Activated CD8-positive, alpha-beta memory T cell treated with anti-CD3 and anti-CD28 coated beads, Interleukin-2, amount 50 U/mL, for 24 hours (primary cell): ENCODE data around the gene PRDX3.
"Not testable (repeated sequence)": the region's sequence is repeated elsewhere in the genome, so short reads cannot be mapped to it uniquely, and the experiment has no call there.

Experiments used
- DNase-seq: peaks from one replicate; pipeline ENCODE4 v3.0.0-alpha.2; 2020; ENCODE audit errors: extremely low read depth

PRDX3 gene

DNA sequence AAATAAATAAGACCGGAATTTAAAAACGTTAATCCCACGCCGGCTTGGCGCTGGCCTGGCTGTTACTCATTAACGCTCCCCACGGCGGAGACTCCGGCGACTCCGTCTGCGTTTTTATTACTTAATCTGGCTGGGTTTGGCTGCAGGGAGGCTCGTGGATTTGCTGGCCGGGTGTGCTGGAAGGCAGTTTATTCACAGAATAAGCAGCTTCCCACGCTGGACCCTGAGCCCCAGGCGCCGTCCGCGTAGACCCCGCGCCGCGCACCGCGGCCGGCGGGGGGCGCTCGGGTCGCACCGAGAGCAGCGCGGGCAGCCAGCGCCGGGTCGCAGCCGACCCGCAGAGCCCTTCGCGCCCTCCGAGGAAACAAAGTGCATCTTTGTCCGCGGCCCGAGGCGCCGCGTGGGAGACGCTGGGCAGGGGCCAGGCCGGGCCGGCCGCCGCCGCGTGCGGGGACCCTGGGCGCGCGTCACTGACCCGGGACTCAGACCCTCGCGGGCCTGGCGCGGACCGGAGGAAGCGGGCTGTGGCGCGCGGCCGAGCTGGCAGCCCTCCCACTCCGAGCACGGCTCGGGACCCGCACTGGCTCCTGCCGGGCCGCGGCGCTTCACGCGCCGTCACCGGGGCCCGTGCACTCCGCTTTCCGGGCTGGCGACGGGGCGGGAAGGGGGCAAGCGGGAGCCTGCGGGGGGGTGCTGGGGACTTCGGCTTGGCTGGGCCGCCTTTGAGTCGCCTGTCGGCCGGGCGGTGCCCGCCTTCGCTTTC is 28.2 kb upstream of the PRDX3 start:
- DNase-seq, result no peak

DNA sequence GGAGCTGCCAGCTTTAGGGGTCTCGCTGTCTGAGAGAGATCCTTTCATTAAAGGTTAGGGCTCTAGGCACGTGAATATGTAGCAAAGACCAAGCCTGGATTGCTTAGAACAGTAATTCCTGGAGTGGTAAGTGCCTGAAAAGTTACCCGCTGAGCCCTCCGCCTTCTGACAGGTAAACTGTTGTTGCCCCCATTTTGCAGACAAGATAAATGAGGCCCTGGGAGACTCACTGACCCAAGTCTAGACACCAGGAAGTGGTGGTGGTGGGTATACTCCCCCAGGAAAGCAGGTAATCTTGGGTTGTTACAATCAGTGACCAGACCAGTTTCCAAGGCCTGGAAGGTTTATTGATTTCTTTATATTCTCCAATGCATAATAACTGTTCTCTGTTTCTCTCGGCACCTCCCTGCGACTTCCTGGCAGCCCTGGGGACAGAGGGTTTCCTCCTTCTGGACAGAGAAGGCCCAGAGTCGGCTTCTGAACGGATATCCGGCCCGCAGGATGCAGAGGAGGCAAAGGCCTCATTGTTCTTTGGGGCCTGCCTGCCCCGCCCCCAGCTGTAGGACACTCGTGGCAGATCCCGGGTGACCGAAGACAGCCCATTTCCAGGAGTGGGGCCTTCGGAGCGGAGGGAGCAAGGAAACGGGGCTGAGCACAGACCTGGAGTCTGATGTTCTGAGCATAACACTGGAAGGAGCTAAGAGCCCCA is 27.4 kb upstream of the PRDX3 start:
- DNase-seq, result no peak

DNA sequence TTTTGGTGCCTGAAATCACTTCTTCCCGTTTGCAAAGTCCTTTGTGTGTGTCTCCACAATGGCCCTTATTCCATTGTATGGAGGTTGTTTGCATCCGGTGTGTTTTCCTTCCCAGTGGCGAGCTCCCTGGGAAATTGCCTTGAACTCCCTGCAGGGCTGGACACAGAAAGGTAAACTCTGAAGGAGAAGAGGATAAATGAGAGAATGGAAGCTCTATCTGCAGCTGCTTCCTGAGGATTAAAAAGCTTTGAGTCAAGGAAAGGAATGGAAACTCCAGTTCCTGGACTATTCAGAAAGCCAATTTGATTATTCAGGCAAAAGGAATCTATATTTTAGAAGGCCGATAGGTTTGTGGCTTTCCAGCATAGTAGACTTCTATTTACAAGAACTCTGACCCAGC is 24.4 kb upstream of the PRDX3 start:
- no peak for DNase-seq

DNA sequence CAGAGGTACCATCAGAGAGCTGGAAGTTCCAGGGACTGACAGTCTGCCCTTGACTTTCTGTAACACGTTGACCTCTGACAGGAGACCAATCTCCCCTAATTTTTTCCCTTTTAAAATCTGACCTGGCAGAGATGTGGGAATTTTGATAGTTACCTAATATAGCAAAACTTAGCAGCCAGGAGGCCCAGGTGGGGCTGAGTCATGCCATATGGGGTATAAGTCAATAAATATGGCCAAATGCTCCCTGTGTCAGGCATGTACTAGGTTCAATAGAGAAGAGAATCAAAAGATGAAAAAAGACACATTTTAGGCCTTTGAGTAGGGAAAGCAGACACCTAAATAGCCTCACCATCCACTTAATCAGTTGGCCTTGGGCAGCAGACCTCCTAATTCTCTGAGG is 22.6 kb upstream of the PRDX3 start:
- DNase-seq, result no peak

DNA sequence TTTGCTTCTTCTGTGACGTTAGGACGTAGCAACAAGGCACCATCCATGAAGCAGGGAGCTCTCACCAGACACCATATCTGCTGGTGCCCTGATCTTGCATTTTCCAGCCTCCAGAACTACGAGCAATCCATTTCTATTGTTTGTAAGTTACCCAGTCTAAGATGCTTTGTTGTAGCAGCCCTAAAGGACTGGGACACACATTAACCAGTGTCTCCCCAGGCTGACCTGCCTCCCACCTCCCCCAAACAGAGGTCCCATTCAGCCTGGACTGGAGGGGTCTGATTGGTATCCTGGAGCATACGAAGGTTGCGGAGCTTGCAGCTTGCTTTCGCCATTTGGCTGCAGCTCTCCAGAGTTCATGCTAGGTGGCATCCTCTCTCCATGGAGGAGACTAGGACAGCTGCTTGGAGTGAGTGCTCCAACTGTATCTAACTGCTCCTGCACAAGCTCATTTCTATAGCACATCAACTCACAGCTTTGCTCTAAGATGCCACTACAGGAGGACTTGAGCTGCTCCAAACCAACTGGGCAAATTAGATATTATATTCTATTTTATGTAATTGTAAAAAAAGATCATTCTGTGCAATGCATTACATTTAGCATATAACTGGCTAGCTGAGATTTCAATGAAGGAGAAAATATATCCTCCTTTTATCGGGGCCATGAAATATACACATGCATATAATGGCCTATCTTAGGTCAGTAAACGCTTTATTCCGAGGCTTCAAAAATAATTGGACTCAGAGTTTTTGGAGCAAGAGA is 20.8 kb upstream of the PRDX3 start:
- no peak for DNase-seq

DNA sequence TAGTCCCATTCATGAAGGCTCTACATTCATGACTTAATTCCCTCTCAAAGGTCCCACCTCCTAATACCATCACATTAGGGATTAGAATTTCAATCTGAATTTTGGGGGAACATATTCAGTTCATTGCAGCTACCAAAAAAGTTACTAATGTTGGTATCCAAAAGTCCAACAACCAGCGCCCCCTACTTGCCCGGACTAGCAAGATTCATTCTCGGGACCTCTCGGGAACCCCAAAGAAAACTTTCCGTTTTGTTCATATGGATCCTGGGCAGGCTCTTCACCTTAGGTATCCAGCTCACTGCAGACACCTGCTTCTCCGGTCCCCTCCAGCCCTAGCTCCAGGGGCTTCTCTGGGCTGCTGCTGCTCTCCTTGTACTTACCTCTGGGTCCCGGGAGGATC is 19.8 kb upstream of the PRDX3 start:
- no peak for DNase-seq

DNA sequence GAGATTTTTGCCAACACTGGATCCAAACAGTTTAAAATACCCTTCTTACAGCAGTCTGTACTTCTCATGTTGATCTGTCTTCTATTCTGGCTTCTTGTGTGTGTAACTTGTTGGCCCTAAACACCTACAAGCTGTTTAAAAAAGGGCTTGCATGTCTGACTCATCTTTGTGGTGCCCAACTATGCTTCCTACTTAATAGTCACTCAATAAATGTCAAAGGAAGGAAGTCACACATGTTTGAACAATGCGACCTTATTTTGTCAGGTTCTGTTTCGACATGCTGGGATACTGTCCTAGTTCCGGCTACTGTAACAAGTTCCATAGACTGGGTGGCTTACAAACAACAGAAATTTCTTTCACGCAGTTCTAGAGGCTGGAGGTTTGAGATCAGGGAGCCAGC is 19.3 kb upstream of the PRDX3 start:
- DNase-seq, result no peak

DNA sequence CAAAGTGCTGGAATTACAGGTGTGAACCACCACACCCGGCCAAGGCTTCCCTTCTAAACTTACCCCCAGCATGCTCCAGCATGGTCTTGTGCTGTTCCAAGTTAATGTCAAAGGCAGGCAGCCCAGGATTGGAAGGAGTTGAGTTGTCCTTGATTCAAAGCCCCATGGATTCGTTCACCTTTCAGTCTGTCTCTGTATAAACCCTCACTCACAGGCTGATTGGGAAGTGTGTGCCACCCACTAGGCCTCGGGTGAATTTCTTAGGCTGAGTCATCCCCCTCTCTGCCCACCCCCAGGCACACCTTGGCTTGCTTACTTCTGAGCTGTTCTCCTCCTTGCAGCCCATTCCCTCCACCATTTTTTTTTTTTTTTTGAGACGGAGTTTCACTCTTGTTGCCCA is 13.3 kb upstream of the PRDX3 start:
- DNase-seq, result no peak

DNA sequence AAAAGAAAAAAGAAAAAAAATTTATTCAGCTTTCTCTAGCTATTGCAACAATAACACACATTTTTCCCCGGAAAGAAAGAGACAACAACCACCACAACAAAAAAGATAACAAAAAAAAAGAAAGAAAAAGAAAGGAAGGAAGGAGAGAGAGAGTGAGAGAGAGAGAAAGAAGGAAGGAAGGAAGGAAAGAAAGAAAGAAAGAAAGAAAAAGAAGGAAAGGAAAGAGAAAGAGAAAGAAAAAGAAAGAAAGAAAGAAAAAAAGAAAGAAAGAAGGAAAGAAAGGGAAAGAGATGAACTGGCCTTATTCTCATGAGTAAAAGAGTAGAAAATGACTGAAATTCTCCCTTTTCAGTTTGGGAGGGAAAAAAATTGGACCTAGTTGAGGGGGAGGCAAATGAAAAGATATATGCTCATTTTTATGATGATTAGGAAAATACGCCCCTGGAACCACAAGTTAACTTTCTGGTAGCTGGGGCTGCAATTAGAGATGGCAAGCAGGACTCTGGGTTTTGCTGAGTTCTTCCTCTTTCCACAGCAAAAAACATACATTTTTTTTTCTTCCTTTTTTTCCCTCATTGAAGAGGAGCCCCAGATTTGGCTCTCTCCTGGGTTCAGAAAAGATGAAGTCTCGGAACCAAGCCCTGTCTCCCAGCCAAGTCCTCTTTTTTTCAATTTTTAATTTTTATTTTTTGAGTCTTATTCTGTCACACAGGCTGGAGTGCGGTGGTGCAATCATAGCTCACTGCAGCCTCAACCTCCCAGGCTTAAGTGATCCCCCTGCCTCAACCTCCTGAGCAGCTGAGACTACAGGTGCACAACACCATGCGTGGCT is 12.6 kb upstream of the PRDX3 start:
- no peak for DNase-seq

DNA sequence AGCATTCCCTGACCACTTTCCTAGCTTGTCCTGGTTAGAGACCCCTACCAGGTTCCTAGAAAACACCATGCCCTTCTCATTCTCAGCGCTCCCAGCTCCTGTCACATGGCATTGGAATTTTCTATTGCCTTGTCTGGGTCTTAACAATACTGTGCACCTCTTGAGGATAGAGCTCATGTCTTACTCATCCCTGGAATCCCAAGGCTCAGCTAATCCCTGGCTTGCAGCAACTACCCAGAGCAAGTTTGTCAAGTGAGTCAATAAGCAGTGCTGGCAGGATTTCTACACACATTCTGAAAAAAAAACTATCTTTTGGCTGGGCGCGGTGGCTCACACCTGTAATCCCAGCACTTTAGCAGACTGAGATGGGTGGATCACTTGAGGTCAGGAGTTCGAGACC is 11.7 kb upstream of the PRDX3 start:
- no peak for DNase-seq

DNA sequence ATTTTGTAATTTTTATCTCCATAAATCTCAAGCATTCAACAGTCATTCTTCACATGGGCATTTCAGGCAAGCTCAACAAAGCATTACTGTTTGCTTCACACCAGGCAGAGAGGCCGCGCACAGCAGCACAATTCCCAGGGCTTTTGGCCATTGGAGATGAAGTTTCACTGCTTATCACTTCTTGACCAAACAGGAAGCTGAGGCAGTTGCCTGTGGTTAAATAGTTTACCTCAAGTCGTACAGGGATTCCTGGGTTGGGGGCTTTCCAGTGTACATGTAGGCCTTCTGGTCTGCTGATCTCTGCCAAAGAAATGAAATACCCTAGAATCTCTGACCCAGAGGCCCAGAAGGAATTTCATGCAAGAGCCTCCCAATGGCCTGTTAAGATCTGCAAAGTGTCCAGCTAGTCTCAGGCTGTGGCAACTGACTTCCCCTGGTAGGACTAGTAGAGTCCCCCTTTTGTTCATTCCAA is 11.2 kb upstream of the PRDX3 start:
- DNase-seq, result no peak

DNA sequence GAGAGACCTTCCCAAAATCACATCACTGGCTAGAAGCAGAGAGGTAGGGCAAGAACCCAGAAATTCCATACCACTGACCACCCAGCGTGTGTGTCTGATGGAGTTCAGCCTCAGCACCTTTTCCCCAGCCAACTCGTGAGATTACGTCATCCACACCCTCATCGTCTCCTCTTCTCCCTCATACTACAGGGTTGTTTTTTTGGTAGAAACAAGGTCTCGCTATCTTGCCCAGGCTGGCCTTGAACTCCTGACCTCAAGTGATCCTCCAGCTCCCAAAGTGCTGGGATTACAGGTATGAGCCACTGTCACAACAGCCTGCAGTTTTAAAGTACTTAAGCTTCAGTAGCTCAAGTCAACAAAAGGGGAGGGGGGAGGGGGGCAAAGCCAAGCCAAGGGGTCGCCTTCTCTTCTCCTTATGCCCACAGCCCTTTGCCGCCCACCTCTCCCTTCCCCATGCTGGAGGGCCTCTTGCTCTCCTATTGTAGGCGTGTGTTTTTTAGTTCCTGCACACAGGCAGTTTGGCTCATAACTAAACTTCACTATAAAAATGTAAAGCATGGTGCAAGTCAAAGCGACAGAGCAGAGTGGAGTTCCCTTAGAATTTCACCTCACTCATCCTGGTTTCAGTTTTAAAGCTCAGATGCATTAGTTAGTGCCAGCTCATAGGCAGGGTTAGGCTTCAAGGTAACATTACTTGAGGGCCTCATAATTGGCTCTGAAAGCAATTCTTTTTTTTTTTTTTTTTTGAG is 5.2 kb upstream of the PRDX3 start:
- DNase-seq, result no peak

DNA sequence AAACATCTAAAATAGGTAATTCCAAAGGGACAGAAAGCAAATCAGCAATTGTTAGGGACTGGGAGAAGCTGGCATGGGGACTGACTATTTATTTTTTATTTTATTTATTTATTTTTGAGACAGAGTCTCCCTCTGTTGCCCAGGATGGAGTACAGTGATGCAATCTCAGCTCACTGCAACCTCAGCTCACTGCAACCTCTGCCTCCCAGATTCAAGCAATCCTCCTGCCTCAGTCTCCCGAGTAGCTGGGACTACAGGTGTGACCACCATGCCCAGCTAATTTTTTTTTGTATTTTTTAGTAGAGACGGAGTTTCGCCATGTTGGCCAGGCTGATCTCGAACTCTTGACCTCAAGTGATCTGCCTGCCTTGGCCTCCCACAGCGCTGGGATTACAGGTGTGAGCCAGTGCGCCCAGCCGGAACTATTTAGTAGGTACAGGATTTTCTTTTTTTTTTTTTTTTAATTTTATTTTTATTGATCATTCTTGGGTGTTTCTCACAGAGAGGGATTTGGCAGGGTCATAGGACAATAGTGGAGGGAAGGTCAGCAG is 2.3 kb upstream of the PRDX3 start:
- DNase-seq, result not testable (repeated sequence)

DNA sequence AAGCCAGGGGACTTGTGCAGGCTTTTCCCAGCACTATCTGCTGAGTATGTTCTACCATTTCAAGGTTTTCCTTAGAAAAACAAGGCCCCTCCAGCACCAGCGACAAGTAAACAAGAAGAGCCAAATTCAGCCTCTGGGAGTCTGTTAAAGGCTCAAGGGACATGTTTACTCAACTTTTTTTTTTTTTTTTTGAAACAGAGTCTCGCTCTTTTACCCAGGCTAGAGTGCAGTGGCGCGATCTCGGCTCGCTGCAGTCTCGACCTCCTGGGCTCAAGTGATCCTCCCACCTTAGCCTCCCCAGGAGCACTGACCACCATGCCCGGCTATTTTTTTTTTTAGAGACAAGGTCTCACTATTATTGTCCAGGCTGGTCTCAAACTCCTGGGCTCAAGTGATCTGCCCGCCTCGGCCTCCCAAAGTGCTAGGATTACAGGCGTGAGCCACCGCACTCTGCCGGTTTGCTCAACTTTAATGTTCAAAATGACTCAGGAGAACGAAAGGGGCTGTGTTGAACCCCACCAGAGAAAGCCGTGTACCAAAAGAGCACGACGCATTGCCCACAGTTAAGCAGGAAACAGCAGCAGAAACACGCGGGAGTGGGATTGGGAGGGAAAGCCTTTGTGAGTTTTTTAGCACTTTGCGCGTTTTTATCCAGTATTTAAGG is 772 bp downstream of the PRDX3 start:
- DNase-seq, result no peak

DNA sequence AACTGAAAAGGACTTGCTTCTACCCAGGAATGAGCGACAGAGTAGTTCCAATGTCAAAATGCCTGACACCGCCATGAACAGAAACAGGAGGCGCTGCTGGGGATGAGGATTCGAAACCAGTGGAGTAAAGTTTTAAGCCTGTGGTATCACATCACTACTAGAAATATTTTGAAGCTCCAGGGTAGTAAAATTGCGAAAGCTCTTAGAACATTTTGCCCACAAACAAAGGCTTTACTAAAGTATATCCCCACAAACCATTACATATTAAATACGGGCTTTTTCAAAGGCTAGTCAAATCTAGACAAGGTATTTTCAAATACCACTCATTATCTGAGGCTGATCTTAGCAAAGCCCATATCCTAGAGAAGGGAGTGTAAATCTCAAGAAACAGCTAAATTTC is 2.4 kb downstream of the PRDX3 start:
- no peak for DNase-seq

DNA sequence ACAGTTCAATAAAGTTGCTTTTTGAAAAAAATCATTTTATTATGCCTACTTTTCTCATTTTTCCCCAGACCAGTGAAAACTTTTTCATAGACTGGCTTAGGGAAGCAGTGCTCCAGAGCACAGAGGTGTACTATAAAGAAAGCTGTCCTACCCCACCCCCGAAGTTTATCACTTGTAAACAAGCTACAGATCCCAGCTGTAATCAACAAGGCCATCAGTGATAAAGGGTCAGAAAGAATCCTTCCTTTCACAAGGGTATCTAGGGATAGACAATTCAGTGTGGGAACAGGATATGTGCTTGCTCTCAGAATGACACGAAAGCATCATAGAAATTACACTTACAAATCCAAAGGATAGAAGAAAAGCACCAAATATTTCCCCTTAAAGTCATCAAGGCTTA is 4.5 kb downstream of the PRDX3 start:
- DNase-seq, result no peak

DNA sequence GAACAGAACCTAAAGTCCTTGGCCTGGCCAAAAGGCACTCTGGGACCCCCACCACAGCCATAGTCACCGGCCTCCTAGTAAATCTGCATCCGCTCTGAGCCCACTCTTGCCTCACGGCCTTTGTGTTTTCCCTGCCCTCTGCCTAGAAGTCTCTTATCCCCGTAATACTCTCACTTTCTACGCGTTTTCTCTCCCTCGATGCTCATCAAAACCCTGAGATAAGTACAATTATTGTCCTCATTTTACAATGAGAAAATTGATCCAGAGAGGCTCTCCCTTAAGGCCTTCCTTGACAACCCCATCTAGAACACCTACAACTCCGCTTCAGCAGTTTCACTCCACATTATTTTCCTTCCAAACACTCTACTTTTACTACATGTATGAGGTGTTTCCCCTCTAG is 11.6 kb downstream of the PRDX3 start:
- no peak for DNase-seq

DNA sequence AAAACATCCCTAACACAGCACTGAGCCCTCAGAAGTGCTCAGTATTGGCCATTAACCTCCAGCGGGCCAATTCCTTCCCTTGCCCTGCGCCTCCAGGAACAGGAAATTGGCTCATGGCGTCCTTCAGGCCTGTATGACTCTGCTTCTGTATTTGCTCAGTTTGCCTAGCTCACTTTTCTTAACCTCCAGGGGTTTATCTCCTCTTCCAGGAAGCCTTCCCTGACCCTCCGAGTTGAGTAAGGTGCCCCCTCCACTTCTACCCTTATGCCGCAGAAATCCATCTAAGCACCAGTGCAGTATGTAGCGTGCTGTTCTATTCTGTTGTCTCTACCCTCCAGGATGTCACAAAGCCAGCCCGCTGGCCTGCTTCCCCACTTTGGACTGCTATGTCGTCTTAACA is 12.0 kb downstream of the PRDX3 start:
- no peak for DNase-seq

DNA sequence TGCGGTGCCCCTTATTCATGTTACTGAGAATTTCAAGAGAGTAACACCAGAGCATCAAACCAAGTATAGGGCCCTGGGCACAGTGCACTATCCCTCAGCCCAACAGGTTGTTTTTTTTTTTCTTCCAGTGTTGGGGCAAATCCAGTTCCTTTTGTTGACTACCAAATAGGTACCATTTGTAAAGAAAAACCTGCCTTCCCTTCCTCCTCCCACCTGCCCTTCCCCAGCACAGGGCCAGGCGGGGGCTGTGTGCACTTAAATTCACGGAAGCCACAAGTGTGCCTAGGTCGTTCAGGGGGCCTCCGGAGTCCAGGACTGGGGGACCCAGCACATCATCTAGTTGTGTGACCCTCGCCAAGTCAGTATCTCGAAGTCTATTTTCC is 12.5 kb downstream of the PRDX3 start:
- no peak for DNase-seq
